ENCODE measurements around the gene NGDN.
"Not testable (repeated sequence)": the region's sequence is repeated elsewhere in the genome, so short reads cannot be mapped to it uniquely, and the experiment has no call there.

Gene NGDN

DNA sequence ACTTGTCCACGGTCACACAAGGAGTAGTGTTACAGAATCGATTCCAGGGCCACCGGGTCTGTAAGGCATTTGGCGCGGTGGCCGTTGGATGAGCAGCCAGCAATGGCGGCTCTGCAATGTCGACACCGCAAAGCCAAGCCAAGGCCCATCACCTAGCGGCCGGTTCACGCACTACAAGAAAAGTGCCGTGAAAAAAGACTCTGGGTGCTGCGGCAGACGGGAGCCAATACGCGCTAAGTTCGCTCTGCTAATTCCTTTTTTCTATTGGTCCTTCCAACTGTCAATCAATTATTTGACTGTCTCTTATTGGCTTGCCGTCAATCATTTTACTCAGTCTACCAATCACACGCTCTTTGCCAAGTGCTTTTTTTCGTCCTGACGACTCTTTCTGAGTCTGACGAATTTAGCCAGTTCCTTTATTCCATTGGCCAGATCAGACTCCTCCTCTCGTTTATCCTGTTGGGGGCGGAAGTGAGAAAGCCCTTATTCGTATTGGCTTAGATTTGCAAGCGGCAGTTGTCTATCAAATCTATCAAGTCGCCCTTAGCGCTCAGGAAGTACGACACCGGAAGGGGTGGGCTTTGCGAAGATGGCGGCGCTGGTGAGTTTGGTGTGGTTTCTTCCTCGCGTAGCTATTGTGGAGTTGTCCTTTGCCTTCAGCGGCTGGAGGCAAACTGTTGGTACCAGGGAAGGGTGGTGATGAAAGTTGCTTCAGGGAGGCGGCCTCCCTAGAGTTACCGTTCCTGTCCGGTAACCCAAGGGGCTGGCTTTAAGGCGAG, at the start of gene NGDN:
Gene NGDN, plus strand, starts transcription at position 577 of the 779 bp plus-strand sequence. Its CDS starts 13 bp downstream, at position 590.
- H3K9me3 Mint-ChIP-seq, result no peaks in the 10 kb centered on the region
- H3K36me3 Mint-ChIP-seq (ENCODE audit: low read depth), result peaks cover 31% of the 10 kb centered on the region
- no peaks in the 10 kb centered on the region for H3K27me3 Mint-ChIP-seq
- H3K4me1 Mint-ChIP-seq (ENCODE audit: low read depth), result no peaks in the 10 kb centered on the region
- no peak within 1 kb of the TSS for H3K27ac Mint-ChIP-seq
- no peak within 1 kb of the TSS for H3K4me3 Mint-ChIP-seq

DNA sequence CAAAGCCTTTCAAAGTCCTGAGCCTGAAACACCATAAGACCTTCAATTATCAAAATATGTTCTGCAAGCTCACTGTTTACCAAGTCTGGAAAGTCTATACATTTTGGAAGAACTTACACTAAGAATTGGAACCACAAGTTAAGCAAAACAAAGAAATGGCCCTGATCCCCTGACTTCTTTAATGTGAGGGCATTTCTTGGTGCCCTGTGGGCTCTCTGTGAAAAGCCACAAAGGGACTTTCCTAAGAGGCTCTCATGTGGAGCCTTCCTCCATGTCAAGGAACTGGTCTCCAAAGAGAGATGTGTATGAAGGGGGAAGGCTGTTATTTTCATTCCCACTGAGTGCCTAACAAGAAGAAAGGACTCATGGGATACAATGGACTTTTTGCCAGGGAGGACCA, 47.9 kb upstream of the NGDN start:
- Mint-ChIP-seq H3K4me3 (no peak overlapping the region), H3K27me3 (peaks cover 4% of the 10 kb centered on the region), H3K4me1 (ENCODE audit: low read depth) (peaks cover 12% of the 10 kb centered on the region), H3K9me3 (no peaks in the 10 kb centered on the region), H3K36me3 (ENCODE audit: low read depth) (no peaks in the 10 kb centered on the region), H3K27ac (no peak overlapping the region)

DNA sequence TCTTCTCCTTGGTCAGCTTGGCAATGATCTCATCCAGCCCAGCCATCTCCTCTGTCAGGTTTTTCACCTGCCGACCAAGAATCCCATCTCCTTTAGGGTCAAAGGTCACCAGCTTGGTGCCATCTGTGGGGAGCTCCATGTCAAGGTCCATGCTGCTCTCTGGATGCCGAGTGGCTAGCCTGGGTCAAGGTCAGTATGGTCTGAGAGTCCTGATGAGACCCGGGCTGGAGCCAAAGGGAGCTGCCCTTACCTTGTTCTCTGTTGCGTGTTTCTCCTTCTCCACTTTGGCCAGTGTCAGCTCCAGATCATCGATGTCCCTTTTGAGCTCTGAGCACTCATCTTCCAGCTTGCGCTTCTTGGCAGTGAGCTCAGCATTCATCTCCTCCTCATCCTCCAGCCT, 45.8 kb upstream of the NGDN start:
- Mint-ChIP-seq H3K4me3 (no peak overlapping the region), H3K4me1 (ENCODE audit: low read depth) (peaks cover 12% of the 10 kb centered on the region), H3K9me3 (no peaks in the 10 kb centered on the region), H3K27ac (no peak overlapping the region), H3K36me3 (ENCODE audit: low read depth) (no peaks in the 10 kb centered on the region), H3K27me3 (peaks cover 4% of the 10 kb centered on the region)

GRCh38 chr14:23425169-23425568, 44.3 kb upstream of the NGDN start:
- no peaks in the 10 kb centered on the region for H3K36me3 Mint-ChIP-seq (ENCODE audit: low read depth)
- H3K27me3 Mint-ChIP-seq, result peaks cover 2% of the 10 kb centered on the region
- no peak overlapping the region for H3K4me3 Mint-ChIP-seq
- H3K9me3 Mint-ChIP-seq, result no peaks in the 10 kb centered on the region
- H3K4me1 Mint-ChIP-seq (ENCODE audit: low read depth), result peaks cover 12% of the 10 kb centered on the region
- no peak overlapping the region for H3K27ac Mint-ChIP-seq

- H3K4me1 Mint-ChIP-seq (ENCODE audit: low read depth), result peaks cover 12% of the 10 kb centered on the region
- H3K27me3 Mint-ChIP-seq; H3K9me3 Mint-ChIP-seq; H3K4me3 Mint-ChIP-seq; H3K27ac Mint-ChIP-seq; H3K36me3 Mint-ChIP-seq (ENCODE audit: low read depth): not testable (repeated sequence)
These were observed 43.7 kb upstream of the NGDN start for GRCh38 chr14:23425798-23426197.

- no peak overlapping the region for H3K27ac Mint-ChIP-seq
- H3K27me3 Mint-ChIP-seq, result no peaks in the 10 kb centered on the region
- no peaks in the 10 kb centered on the region for H3K4me1 Mint-ChIP-seq (ENCODE audit: low read depth)
- no peaks in the 10 kb centered on the region for H3K36me3 Mint-ChIP-seq (ENCODE audit: low read depth)
- no peak overlapping the region for H3K4me3 Mint-ChIP-seq
- H3K9me3 Mint-ChIP-seq, result no peaks in the 10 kb centered on the region
These were observed 40.6 kb upstream of the NGDN start for GRCh38 chr14:23428686-23429495.

- Mint-ChIP-seq H3K36me3 (ENCODE audit: low read depth) (no peaks in the 10 kb centered on the region), H3K4me3 (no peak overlapping the region), H3K27ac (no peak overlapping the region), H3K9me3 (no peaks in the 10 kb centered on the region), H3K4me1 (ENCODE audit: low read depth) (no peaks in the 10 kb centered on the region), H3K27me3 (no peaks in the 10 kb centered on the region)
These were observed 39.3 kb upstream of the NGDN start for GRCh38 chr14:23430016-23430722.

- no peaks in the 10 kb centered on the region for H3K36me3 Mint-ChIP-seq (ENCODE audit: low read depth)
- H3K27me3 Mint-ChIP-seq, result no peaks in the 10 kb centered on the region
- H3K9me3 Mint-ChIP-seq, result no peaks in the 10 kb centered on the region
- no peak overlapping the region for H3K4me3 Mint-ChIP-seq
- no peaks in the 10 kb centered on the region for H3K4me1 Mint-ChIP-seq (ENCODE audit: low read depth)
- H3K27ac Mint-ChIP-seq, result no peak overlapping the region
These were observed 38.8 kb upstream of the NGDN start for GRCh38 chr14:23430723-23431085.

DNA sequence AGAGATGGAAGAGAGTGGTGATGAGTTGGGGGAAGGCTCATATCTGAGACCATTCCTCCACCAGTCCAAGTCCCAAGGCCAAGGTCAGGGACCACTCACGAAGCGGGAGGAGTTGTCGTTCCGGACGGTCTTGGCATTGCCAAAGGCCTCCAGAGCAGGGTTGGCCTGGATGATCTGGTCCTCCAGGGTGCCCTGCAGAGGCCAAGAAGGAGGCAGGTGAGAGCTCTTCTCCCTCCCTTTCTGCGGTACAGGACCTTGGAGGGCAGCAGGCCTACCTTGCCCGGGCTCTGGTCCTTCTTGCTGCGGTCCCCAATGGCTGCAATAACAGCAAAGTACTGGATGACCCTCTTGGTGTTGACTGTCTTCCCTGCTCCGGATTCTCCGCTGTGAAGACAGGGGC, 38.0 kb upstream of the NGDN start:
- no peak overlapping the region for H3K4me3 Mint-ChIP-seq
- H3K36me3 Mint-ChIP-seq (ENCODE audit: low read depth), result no peaks in the 10 kb centered on the region
- no peaks in the 10 kb centered on the region for H3K4me1 Mint-ChIP-seq (ENCODE audit: low read depth)
- no peak overlapping the region for H3K27ac Mint-ChIP-seq
- no peaks in the 10 kb centered on the region for H3K9me3 Mint-ChIP-seq
- no peaks in the 10 kb centered on the region for H3K27me3 Mint-ChIP-seq

GRCh38 chr14:23432102-23432925, 37.2 kb upstream of the NGDN start:
- no peaks in the 10 kb centered on the region for H3K9me3 Mint-ChIP-seq
- no peaks in the 10 kb centered on the region for H3K36me3 Mint-ChIP-seq (ENCODE audit: low read depth)
- H3K4me1 Mint-ChIP-seq (ENCODE audit: low read depth), result no peaks in the 10 kb centered on the region
- H3K27ac Mint-ChIP-seq, result no peak overlapping the region
- H3K4me3 Mint-ChIP-seq, result no peak overlapping the region
- H3K27me3 Mint-ChIP-seq, result no peaks in the 10 kb centered on the region

GRCh38 chr14:23432946-23433345, 36.6 kb upstream of the NGDN start:
- no peaks in the 10 kb centered on the region for H3K27me3 Mint-ChIP-seq

DNA sequence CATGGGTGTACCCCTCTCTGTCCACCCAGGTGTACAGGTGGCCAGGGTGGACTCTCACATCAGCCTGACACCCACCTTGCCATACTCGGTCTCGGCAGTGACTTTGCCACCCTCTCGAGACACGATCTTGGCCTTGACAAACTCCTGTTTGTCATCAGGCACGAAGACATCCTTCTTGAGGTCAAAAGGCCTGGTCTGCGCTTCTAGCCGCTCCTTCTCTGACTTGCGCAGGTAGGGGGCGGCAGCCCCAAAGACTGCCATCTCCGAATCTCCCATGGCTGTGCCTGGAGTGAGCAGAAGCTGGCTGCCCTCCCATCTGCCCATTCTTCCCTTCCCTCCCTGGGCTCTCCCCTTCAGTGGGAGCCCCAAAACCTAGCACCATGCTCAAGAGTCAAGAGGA, 36.0 kb upstream of the NGDN start:
- Mint-ChIP-seq H3K27me3 (no peaks in the 10 kb centered on the region), H3K27ac (no peak overlapping the region)

More at GRCh38 chr14:23432946-23433345, 36.6 kb upstream of the NGDN start:
- Mint-ChIP-seq H3K4me3 (no peak overlapping the region), H3K27ac (no peak overlapping the region), H3K9me3 (no peaks in the 10 kb centered on the region), H3K36me3 (ENCODE audit: low read depth) (no peaks in the 10 kb centered on the region), H3K4me1 (ENCODE audit: low read depth) (no peaks in the 10 kb centered on the region)

GRCh38 chr14:23434488-23435222, 34.8 kb upstream of the NGDN start:
- no peaks in the 10 kb centered on the region for H3K9me3 Mint-ChIP-seq
- H3K27ac Mint-ChIP-seq, result no peak overlapping the region
- H3K27me3 Mint-ChIP-seq, result no peaks in the 10 kb centered on the region
- H3K36me3 Mint-ChIP-seq (ENCODE audit: low read depth), result no peaks in the 10 kb centered on the region
- H3K4me1 Mint-ChIP-seq (ENCODE audit: low read depth), result no peaks in the 10 kb centered on the region
- H3K4me3 Mint-ChIP-seq, result no peak overlapping the region

More for the DNA sequence above, 36.0 kb upstream of the NGDN start:
- Mint-ChIP-seq H3K4me1 (ENCODE audit: low read depth) (no peaks in the 10 kb centered on the region), H3K9me3 (no peaks in the 10 kb centered on the region), H3K4me3 (no peak overlapping the region), H3K36me3 (ENCODE audit: low read depth) (no peaks in the 10 kb centered on the region)
